Endothelial cell of umbilical vein (primary cell): Measurements from ENCODE around the gene CCSER2. TPM values are rescaled to one million over a fixed set of nuclear protein-coding genes. Genes with fewer than 3 reads are reported as not detected.

Source experiments
- BruUV-seq: library from RNA; stranded (reverse); fragments of 400-500 nt; replicated peaks from 2 replicates; lab custom pipeline; 2021; lab: Mats Ljungman, UMichigan
- CTCF ChIA-PET: fragments of 300-600, 350-600 bp; sonication (Branson Sonifier 250); formaldehyde crosslinking; loops from one replicate; lab custom pipeline; 2021; ENCODE audit warnings: antibody characterized with exemption, inconsistent platforms; lab: Charles Lee
- POLR2A ChIA-PET: fragments of 300-600, 350-600 bp; sonication (Branson Sonifier 250); formaldehyde crosslinking; loops from one replicate; lab custom pipeline; 2021; ENCODE audit warnings: antibody characterized with exemption, inconsistent platforms; lab: Charles Lee
- DNase-seq: peaks from one replicate; pipeline ENCODE4 v3.0.0-alpha.2; 2011; ENCODE audit warnings: low read depth, low spot score
- FAIRE-seq: peaks from 2 replicates; lab custom pipeline; 2011; peaks lifted over from hg19 to GRCh38; lab: Jason Lieb, UNC
- H2AFZ ChIP-seq: 2 replicates; pipeline ENCODE4 v1.6.0; 2012; ENCODE audit warnings: low read depth, low read length, control low read depth, inconsistent platforms
- H3K27ac ChIP-seq: 2 replicates; pipeline ENCODE4 v1.5.1; 2011; ENCODE audit warnings: low read depth, mild to moderate bottlenecking, control low read depth, low read length, moderate library complexity; ENCODE audit not compliant: insufficient read depth
- H3K27me3 ChIP-seq, 2 experiments: 2 replicates each; pipeline versions ENCODE4 v1.6.0 to v1.6.1; 2011; ENCODE audit warnings: low read length in 2 of 2, mixed read lengths in 1 of 2; ENCODE audit not compliant: control insufficient read depth in 2 of 2, insufficient read depth in 2 of 2
- H3K36me3 ChIP-seq, 2 experiments: 2 replicates in 1 of 2; 3 replicates in 1 of 2; pipeline ENCODE4 v1.5.1; 2011; ENCODE audit warnings: low read length in 2 of 2, mild to moderate bottlenecking in 1 of 2, moderate library complexity in 1 of 2; ENCODE audit not compliant: control insufficient read depth in 2 of 2, insufficient read depth in 2 of 2; ENCODE audit errors: extremely low read depth in 1 of 2
- H3K4me1 ChIP-seq: 3 replicates; pipeline ENCODE4 v1.5.1; 2011; ENCODE audit warnings: mild to moderate bottlenecking, low read length; ENCODE audit not compliant: control insufficient read depth, insufficient read depth; ENCODE audit errors: extremely low read depth
- H3K4me2 ChIP-seq: 2 replicates; pipeline ENCODE4 v1.6.1; 2011; ENCODE audit warnings: low read length, control low read depth, mixed read lengths; ENCODE audit not compliant: insufficient read depth
- H3K4me3 ChIP-seq, 3 experiments: fragments of 200-600 bp in 1 of 3; sonication (generic), shearing (Covaris generic) in 1 of 3; replicated peaks in 1 of 3; 2 replicates each; pipeline ENCODE4 v1.5.1; 2011 to 2016; ENCODE audit warnings: control low read depth in 3 of 3, low read length in 3 of 3, mild to moderate bottlenecking in 2 of 3, inconsistent platforms in 1 of 3, low read depth in 1 of 3, moderate library complexity in 1 of 3; ENCODE audit not compliant: insufficient read depth in 1 of 3
- H3K79me2 ChIP-seq: 2 replicates; pipeline ENCODE4 v1.6.0; 2012; ENCODE audit warnings: low read length, inconsistent platforms; ENCODE audit not compliant: control insufficient read depth, insufficient read depth
- H3K9ac ChIP-seq: replicated peaks from 2 replicates; pipeline ENCODE3; 2011; ENCODE audit warnings: low read length, control low read depth; ENCODE audit not compliant: insufficient read depth; ENCODE audit errors: extremely low read depth
- H3K9me1 ChIP-seq: replicated peaks from 3 replicates; pipeline ENCODE4 v1.6.0; 2011; ENCODE audit warnings: mild to moderate bottlenecking, low read length; ENCODE audit not compliant: control insufficient read depth, insufficient read depth; ENCODE audit errors: extremely low read depth
- H3K9me3 ChIP-seq: replicated peaks from 2 replicates; pipeline ENCODE4 v1.5.1; 2012; ENCODE audit warnings: low read length, inconsistent platforms; ENCODE audit not compliant: control insufficient read depth, insufficient read depth
- H4K20me1 ChIP-seq: replicated peaks from 2 replicates; pipeline ENCODE3; 2011; ENCODE audit warnings: mild to moderate bottlenecking, low read length; ENCODE audit not compliant: control insufficient read depth, insufficient read depth; ENCODE audit errors: extremely low read depth
- EZH2 ChIP-seq: IDR thresholded peaks from 2 replicates; pipeline ENCODE4 v1.6.1; 2012; ENCODE audit warnings: borderline replicate concordance, low read depth, mild to moderate bottlenecking, moderate library complexity, low read length, inconsistent platforms; ENCODE audit not compliant: severe bottlenecking
- FOS ChIP-seq: IDR thresholded peaks from 2 replicates; pipeline ENCODE4 v1.6.1; 2011; ENCODE audit warnings: mild to moderate bottlenecking, low read length, moderate library complexity, borderline replicate concordance; ENCODE audit not compliant: insufficient read depth
- GATA2 ChIP-seq: IDR thresholded peaks from 2 replicates; pipeline ENCODE4 v1.7.0; 2011; ENCODE audit warnings: low read depth, mild to moderate bottlenecking, moderate library complexity, mixed read lengths, low read length; ENCODE audit not compliant: insufficient read length, insufficient read depth
- JUN ChIP-seq: IDR thresholded peaks from 2 replicates; pipeline ENCODE4 v1.6.1; 2011; ENCODE audit warnings: borderline replicate concordance, low read depth; ENCODE audit not compliant: insufficient read length, insufficient read depth
- MYC ChIP-seq: IDR thresholded peaks from one replicate; pipeline ENCODE4 v1.6.1; 2011; ENCODE audit warnings: mild to moderate bottlenecking, low read depth, low read length
- POLR2A ChIP-seq: IDR thresholded peaks from 2 replicates; pipeline ENCODE4 v1.6.1; 2012; ENCODE audit warnings: low read depth, mild to moderate bottlenecking, control low read depth, low read length
- POLR2AphosphoS5 ChIP-seq: IDR thresholded peaks from 2 replicates; pipeline ENCODE4 v1.6.1; 2012; ENCODE audit warnings: low read depth, mild to moderate bottlenecking, control low read depth, low read length, moderate library complexity; ENCODE audit not compliant: insufficient read depth
- dilution Hi-C: fragments of 300-500 bp; cut with MboI; formaldehyde crosslinking; loops from one replicate; pipeline ENCODE4 v1.15.0; 2019; ENCODE audit warnings: low sequenced_read_pairs; ENCODE audit not compliant: extremely low pct_ligation_motif_present
- intact Hi-C: fragments of 100-400 bp; cut with micrococcal nuclease; formaldehyde crosslinking; loops from one replicate; pipeline ENCODE4 v1.10.0; 2022
- polyA plus RNA-seq, 4 experiments: library from polyadenylated mRNA; depleted of rRNA in 3 of 4; stranded (reverse) in 3 of 4; unstranded in 1 of 4; fragments of >200 nt; gene quantifications; 2 replicates each; pipeline versions ENCODE4 v1.2.1 to v1.2.3, GENCODE V29; 2011 to 2012; ENCODE audit warnings: missing spikeins in 1 of 4
- total RNA-seq: library from RNA; stranded (reverse); gene quantifications from 2 replicates; pipeline ENCODE4 v1.2.3, GENCODE V29; 2021
- TF ChIP-seq, protein P1 (sequence below), 2 donors: IDR thresholded peaks; 1 replicate in 1 of 2; 2 replicates in 1 of 2; pipeline ENCODE4 v1.5.1; 2011; ENCODE audit warnings: low read length in 2 of 2, mild to moderate bottlenecking in 2 of 2, moderate library complexity in 2 of 2, control low read depth in 1 of 2, inconsistent platforms in 1 of 2, low read depth in 1 of 2; ENCODE audit not compliant: insufficient read depth in 1 of 2; ENCODE audit errors: extremely low read depth in 1 of 2
- TF ChIP-seq, protein P2 (sequence below): IDR thresholded peaks from 2 replicates; pipeline ENCODE4 v1.6.1; 2011; ENCODE audit not compliant: insufficient read depth, insufficient read length

Gene CCSER2
- total and polyA plus RNA-seq, 2 donors (not counting 3 experiments of a cell fraction or from before 2014, with no cell fraction given): 14.5 to 49.3 TPM

DNA sequence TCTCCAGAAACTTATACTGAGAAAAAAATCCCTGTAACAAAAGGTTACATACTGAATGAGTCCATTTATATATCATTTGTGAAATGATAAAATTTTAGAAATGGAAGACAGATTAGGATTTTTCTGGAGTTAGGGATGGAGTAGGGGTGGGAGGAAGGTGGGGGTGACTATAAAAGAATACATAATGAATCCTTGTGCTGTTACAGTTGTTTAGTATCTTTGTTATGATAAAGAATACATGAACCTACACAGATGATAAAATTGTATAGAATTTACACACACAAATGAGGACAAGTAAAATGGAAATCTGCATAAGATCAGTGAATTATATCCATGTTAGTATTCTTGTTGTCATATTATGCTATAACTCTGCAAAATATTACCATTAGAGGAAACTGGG is 41.7 kb upstream of the CCSER2 start:
- ChIA-PET CTCF (no interaction called here), POLR2A (no interaction called here)
- no peak overlapping the region for H3K4me2 ChIP-seq
- H3K27me3 ChIP-seq: peaks cover 8 to 19% of the 10 kb centered on the region in 2 experiments
- H3K9me1 ChIP-seq: no peaks in the 10 kb centered on the region
- FAIRE-seq (no peak), DNase-seq (no peak)
- intact Hi-C loops (no loop called here), dilution Hi-C loops (no loop called here)
- H3K79me2 ChIP-seq: no peaks in the 10 kb centered on the region
- TF ChIP-seq JUN (no peak), POLR2AphosphoS5 (no peak), GATA2 (no peak), EZH2 (no peak), FOS (no peak), POLR2A (no peak), MYC (no peak)
- TF ChIP-seq, protein P1, sequence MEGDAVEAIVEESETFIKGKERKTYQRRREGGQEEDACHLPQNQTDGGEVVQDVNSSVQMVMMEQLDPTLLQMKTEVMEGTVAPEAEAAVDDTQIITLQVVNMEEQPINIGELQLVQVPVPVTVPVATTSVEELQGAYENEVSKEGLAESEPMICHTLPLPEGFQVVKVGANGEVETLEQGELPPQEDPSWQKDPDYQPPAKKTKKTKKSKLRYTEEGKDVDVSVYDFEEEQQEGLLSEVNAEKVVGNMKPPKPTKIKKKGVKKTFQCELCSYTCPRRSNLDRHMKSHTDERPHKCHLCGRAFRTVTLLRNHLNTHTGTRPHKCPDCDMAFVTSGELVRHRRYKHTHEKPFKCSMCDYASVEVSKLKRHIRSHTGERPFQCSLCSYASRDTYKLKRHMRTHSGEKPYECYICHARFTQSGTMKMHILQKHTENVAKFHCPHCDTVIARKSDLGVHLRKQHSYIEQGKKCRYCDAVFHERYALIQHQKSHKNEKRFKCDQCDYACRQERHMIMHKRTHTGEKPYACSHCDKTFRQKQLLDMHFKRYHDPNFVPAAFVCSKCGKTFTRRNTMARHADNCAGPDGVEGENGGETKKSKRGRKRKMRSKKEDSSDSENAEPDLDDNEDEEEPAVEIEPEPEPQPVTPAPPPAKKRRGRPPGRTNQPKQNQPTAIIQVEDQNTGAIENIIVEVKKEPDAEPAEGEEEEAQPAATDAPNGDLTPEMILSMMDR (IDR thresholded peaks at IDR 0.05; ENCODE audit: extremely low read depth in 1 of 2, insufficient read depth in 1 of 2, low read depth in 1 of 2, low read length in 2 of 2): no peak
- TF ChIP-seq, protein P2, sequence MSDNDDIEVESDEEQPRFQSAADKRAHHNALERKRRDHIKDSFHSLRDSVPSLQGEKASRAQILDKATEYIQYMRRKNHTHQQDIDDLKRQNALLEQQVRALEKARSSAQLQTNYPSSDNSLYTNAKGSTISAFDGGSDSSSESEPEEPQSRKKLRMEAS: no peak
- BruUV-seq: no TSS peak
- no peak overlapping the region for H2AFZ ChIP-seq
- H4K20me1 ChIP-seq: no peaks in the 10 kb centered on the region
- H3K9me3 ChIP-seq: no peaks in the 10 kb centered on the region
- H3K4me3 ChIP-seq: no peak overlapping the region
- H3K36me3 ChIP-seq: no peaks in the 10 kb centered on the region
- H3K27ac ChIP-seq: no peak overlapping the region
- H3K4me1 ChIP-seq: no peaks in the 10 kb centered on the region
- no peak overlapping the region for H3K9ac ChIP-seq
